Middle frontal gyrus (tissue), 1 donor: Measurements from ENCODE around the gene FGD5.

Experiments
- DNase-seq: peaks from one replicate; pipeline ENCODE4 v3.0.0-alpha.2; 2015; ENCODE audit warnings: low spot score; ENCODE audit errors: extremely low spot score

FGD5 gene

GRCh38 chr3:14875411-14876175, 56.8 kb downstream of the FGD5 start:
- DNase-seq, result no peak

- no peak for DNase-seq
These were observed 58.2 kb downstream of the FGD5 start for GRCh38 chr3:14876921-14877333.

GRCh38 chr3:14877469-14877868, 58.7 kb downstream of the FGD5 start:
- no peak for DNase-seq

GRCh38 chr3:14879211-14879874, 60.6 kb downstream of the FGD5 start:
- no peak for DNase-seq

- no peak for DNase-seq
These were observed 61.8 kb downstream of the FGD5 start for GRCh38 chr3:14880447-14881106.

GRCh38 chr3:14883226-14883625, 64.5 kb downstream of the FGD5 start:
- no peak for DNase-seq

- DNase-seq, result no peak
These were observed 65.9 kb downstream of the FGD5 start for GRCh38 chr3:14884665-14885064.

GRCh38 chr3:14885307-14885706, 66.5 kb downstream of the FGD5 start:
- DNase-seq, result no peak

GRCh38 chr3:14886101-14886500, 67.3 kb downstream of the FGD5 start:
- DNase-seq, result no peak

- no peak for DNase-seq
These were observed 70.4 kb downstream of the FGD5 start for GRCh38 chr3:14889205-14889604.

- no peak for DNase-seq
These were observed 71.2 kb downstream of the FGD5 start for GRCh38 chr3:14889943-14890342.

GRCh38 chr3:14890476-14890875, 71.7 kb downstream of the FGD5 start:
- no peak for DNase-seq

GRCh38 chr3:14891135-14892132, 72.7 kb downstream of the FGD5 start:
- no peak for DNase-seq

GRCh38 chr3:14892226-14892625, 73.5 kb downstream of the FGD5 start:
- no peak for DNase-seq

GRCh38 chr3:14894085-14894484, 75.3 kb downstream of the FGD5 start:
- no peak for DNase-seq

GRCh38 chr3:14897266-14897665, 78.5 kb downstream of the FGD5 start:
- DNase-seq, result no peak

GRCh38 chr3:14898929-14899328, 80.2 kb downstream of the FGD5 start:
- DNase-seq, result no peak

- DNase-seq, result no peak
These were observed 81.3 kb downstream of the FGD5 start for GRCh38 chr3:14899993-14900618.

- no peak for DNase-seq
These were observed 82.4 kb downstream of the FGD5 start for GRCh38 chr3:14900881-14901873.

GRCh38 chr3:14902719-14903118, 84.0 kb downstream of the FGD5 start:
- no peak for DNase-seq
